Stimulated activated CD4-positive, alpha-beta T cell treated with anti-CD3 and anti-CD28 coated beads, Interleukin-15, amount 100 ng/mL, for 1 hour (primary cell): ENCODE measurements around the gene TBC1D1.

ENCODE experiments used
- DNase-seq, 2 donors: peaks; one replicate each; pipeline ENCODE4 v3.0.0-alpha.2; 2020; ENCODE audit warnings: low read depth in 1 of 2, low spot score in 1 of 2

Gene TBC1D1

DNA sequence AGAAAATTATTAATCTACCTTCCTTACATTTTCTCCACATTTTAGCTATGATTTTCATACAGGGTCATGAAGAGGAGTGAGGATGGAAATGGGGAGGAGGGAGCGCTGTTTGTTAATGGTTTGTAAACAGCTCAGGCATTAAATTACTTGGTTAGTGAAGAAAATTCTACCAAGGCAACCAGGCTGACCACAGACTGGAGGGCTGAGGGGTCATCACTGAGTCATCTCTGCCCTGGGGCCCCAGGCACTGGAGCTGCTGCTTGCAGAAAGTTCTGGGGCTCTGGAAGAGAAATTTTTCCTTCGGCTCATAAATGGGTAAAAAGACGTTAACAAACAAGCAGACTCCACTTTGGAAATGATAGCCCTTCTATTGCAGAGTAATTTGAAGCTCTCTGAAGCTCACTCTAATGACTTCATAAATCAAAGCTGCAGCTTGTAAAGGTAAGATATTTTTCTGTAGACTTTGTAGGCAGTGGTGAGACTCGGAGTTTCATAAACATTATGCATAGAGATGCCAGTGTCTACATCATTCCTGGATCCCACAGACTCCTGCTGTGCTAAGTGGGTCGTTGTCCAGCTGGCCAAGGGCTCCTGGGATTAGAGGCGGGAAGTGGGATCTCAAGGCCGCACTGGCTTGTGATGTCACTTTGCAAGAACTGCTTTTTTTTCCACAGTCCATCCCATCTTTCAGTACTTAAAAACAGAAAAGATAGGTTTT is 228.9 kb downstream of the TBC1D1 start:
- DNase-seq, result no peak

- no peak for DNase-seq
Observed at GRCh38 chr4:38120772-38121171, 229.9 kb downstream of the TBC1D1 start.

GRCh38 chr4:38122060-38122459 is 231.2 kb downstream of the TBC1D1 start:
- DNase-seq, result no peak

DNA sequence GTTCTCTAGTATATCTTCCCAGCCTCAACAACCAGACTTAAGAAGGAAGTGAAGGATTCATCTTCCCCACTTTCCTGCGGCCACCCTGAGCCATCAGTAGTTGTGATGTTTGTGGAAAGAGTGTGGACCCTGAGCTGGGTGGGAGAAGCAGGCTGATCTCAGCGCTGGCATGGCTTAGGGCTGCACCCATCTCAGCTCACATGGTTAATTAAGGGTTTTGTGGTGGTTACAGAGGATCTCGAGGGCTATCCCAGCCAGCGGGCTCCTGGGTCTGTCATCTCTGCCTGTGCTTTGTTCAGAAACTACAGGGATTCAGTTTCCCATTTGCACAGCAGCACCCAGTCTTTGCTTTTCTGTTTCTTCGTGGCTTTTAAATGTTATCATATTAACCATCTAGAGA is 232.7 kb downstream of the TBC1D1 start:
- DNase-seq, result no peak

GRCh38 chr4:38124961-38125360 is 234.1 kb downstream of the TBC1D1 start:
- DNase-seq, result no peak

- DNase-seq, result no peak
Observed at GRCh38 chr4:38125816-38126215, 234.9 kb downstream of the TBC1D1 start.

DNA sequence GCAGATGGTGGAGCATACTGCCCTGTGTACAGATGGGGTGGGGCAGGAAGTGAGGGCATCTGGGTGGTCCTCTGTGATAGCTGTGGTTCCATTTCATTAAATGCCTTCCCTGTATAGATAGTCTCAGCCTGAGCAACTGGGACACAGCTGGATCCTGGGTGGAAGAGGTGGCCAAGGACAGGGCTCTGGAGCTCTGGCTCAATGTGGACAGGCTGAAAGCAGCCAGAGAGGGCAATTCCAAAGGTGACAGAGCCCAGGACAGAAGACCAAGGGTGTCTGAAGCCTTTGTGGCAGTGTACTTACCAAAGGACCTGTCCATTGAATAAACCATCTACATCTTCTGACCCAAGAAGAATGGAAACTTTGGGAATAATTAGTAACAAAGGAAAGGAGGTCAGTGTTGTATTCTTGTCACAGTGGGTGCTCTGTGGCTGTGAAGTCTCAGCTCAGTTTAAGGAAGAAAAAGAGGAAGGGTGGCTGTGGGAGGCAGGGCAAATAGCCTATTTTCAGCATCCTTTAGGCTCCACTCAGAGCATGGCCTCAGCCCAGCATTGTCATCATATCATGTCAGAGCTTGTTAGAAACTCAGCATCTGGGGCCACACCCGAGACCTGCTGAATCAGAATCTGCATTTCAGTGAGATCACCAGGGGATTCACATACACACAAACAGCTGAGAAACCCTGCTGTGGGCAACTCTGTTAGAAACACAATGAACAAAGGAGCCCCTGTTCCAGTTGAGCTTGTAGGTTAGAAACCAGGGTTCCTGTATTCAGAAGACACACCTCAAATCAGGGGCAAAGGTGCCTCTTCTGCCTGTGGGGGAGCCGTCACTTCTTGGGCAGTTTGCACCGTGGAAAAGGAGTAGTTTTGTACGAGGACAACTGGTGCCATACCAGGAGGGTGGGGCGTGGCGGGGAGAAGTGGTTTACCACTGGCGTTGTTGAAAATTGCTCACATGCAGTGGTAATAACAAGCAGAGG is 237.9 kb downstream of the TBC1D1 start:
- DNase-seq, result peak; percentile 27 to 49

DNA sequence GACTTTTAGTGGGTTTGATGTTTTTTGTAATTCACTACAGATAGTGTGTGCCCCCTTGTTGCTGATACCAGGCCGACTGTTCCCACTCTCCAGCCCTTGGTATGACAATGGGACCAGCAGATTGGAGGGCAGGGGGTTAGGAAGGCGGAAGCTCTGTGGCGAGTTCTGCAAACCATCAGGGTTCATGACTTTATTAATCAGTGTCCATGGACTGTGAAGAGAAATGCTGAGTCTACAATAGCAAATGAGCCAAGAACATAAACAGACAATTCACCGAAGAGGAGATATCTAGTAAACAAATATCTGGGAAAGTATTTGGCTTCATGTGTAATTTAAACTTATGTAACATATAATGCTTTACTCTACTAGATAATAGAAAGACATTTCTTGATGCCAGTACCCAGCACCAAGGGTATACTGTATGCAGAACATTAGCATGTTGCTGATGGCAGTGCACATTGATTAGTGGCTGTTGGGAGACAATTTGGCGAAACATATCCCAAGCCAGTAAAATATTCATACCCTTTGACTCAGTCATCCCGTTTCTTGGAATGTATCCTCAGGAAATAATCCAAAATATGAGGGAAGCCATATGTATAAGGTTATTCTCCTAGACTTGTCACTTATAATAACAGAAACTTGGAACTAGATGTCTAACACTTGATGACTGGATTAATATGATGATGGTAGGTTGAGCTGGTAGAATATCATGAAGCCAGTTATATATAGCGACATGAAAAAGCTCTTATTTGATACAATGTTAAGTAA is 238.8 kb downstream of the TBC1D1 start:
- no peak for DNase-seq

GRCh38 chr4:38130884-38131283 is 240.0 kb downstream of the TBC1D1 start:
- no peak for DNase-seq

- peak; percentile 31 to 42 for DNase-seq
Observed at GRCh38 chr4:38131371-38132091, 240.6 kb downstream of the TBC1D1 start.

DNA sequence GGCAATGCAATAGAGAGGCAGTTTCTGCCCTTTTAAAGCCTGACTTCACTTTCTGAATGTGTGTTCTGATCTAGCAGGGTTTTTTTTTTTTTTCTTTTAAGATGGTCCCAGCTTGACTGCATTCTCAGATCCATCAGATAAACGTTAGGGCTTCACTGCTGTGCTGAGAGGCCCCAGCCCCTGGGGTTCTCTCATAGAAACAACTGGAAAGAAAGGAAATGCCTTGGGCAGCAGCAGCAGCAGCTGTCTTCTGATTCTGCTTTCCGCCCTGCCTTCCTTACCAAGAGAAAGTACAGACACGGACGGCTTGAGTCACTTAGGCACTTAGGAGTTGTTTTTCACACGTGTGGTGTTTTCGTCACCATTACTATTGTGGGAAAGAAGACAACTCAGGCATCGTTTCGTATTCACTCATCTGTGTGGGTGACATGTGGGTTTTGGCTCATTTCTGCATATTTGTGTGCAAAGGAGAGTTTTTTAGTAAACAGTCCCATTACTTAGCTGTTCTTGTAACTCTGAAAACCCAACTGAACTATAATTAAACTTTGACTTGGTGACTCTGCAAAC is 241.3 kb downstream of the TBC1D1 start:
- peak; percentile 27 to 28 for DNase-seq

DNA sequence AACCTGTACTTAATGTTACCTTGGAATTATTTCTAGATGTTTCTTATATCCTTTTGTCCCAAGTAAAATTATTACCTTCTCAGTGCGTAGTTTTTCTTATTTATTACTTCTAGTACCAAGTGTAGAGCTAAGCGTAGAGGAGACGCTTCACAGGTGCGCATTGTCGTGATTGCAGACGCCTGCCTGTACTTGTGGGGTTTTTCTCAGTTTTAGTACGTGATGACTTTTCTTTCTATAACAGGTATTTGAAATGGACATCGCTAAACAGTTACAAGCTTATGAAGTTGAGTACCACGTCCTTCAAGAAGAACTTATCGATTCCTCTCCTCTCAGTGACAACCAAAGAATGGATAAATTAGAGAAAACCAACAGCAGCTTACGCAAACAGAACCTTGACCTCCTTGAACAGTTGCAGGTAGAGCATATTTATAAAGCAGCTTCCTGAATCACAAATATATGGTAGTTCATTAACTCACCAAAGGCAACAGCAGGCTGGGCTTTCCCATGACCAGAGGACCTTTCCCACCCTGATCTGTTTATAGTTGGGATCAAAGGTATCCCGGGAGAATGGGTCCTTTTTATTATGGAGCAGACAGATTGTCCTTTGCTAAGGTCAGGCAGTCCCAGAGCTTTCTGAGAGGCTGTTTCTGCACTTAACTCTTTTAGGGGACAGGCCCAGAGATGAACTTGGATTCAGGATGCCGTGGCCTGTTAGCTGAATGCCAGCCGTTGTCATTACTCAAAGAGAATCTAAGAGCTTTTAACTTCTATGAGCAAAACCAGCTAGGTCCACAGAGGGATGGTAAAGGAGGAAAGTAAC is 242.2 kb downstream of the TBC1D1 start:
- DNase-seq, result no peak

DNA sequence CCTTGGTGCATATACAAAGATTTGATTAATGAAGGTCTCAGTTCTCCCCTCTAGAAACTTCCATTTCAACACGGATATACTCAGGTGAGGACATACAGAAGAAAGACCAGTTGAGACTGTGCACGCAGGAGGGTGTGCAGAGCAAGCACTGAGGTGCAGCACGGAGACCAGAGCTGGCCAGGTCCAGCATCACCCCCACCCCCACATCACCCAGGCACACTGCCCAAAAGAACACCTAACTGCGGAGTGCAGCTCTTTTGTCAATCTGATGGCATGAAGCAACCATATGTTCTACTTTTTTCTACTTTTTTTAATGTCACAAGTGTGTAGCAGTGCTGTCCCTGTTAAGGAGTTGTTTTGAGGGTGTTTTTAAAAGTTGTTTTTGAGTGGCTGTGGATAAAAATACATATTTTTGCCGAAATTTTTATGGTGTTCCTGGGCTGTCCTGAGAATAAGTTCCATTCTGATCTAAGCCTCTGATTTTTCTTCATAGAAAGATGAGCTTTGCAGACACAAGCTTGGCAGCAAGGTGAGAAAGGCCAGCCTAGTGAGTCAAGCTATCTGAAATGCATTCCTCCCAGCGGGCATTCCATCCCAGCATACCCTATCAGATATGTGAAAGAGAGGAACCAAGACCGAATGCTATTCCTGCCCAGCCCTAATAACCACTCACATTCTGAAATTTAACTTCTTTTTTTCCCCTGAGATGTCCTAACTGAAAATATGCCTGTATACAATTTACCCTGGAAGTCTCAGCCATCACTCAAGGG is 243.0 kb downstream of the TBC1D1 start:
- DNase-seq, result no peak

DNA sequence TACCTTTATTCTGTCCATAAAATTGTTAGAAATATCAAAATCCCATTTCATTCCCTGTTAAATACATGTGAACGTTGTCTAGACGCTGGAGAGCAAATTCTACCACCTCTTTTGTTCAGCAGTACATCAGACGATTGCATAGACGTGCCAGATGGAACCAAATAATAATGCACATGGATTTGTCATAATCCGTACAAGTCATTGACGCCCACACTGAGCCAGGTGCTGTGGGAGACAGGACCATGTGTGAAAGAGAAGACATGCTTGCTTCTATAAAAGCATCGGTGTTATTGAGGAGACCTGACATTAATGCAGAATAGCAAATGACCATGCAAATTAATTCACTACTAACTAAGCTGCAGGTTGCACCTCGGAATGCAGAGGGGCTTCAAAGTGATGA is 244.3 kb downstream of the TBC1D1 start:
- no peak for DNase-seq

GRCh38 chr4:38136604-38137003 is 245.7 kb downstream of the TBC1D1 start:
- DNase-seq, result no peak

- no peak for DNase-seq
Observed at GRCh38 chr4:38137080-38137479, 246.2 kb downstream of the TBC1D1 start.

DNA sequence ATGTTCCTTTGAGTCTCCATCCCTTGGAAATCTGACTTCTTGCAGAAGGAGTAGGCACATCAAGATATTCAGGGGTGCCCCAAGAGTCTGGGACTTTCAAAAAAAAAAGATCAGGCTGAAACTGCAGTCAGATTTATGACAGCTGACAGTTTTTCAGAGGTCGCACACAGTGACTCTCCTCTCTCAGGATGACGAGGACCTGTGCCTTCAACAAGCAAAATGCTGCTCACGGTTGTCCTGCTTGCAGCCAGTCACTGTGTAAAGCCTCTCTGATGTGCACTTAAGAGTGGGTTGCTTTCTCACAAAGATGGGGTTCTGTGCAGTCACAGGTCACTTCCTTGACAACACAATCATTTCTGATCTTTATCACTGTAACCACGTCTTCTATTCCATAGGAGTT is 247.5 kb downstream of the TBC1D1 start:
- no peak for DNase-seq

DNA sequence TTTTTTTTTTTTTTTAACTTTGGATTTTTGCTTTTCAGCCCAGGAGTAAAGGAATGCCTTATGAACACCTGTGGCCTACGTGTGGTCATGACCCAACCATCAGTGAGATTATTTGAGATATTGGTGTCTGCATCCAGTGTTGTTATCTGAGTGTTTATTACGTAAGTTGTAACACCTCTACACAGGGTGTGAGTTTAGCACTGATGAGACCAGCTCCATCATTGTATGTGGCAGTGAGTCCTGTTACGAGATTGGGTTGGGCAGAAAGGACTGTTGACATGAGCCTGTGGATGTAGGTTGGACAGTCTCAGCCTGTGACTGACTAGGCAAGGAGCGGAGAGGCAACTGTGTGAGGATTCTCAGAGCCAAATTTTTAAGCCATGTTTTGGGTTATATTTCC is 248.3 kb downstream of the TBC1D1 start:
- no peak for DNase-seq

GRCh38 chr4:38140643-38141203 is 249.8 kb downstream of the TBC1D1 start:
- DNase-seq, result no peak
